Measurements from ENCODE around the gene ATG2B. TPM values are rescaled to one million over a fixed set of nuclear protein-coding genes. Genes with fewer than 3 reads are reported as not detected.
A peak's percentile ranks its signal among the peaks of the same experiment; 100 is the strongest.

ATG2B gene
- total and polyA plus RNA-seq, 9 of the 15 experiments (the other 6 are each of a cell fraction or from before 2014, with no cell fraction given) = 0.83 to 12.9 (median 8.7) TPM

GRCh38 chr14:96252323-96252998 is 110.7 kb downstream of the ATG2B start (continued):
- no peak for TF ChIP-seq SMAD3 (CRISPR knock-in tag; conservative IDR thresholded peaks at IDR 0.05)

GRCh38 chr14:96251656-96252155 is 111.4 kb downstream of the ATG2B start:
- intact Hi-C loops (cut with micrococcal nuclease) = no loop called here
- POLR2A ChIA-PET = interaction anchor here (0.6 to 1.7 kb wide), 3 partner anchors 11 to 714 kb away, joined by 3 to 5 read pairs (median 3); no protein-coding TSS in a partner anchor
- BruUV-seq (replicated peaks) = no TSS peak
- Histone ChIP-seq H3K27ac (ENCODE audit: extremely low read depth, low read depth, low read length) (no peak overlapping the region), H3K36me3 (ENCODE audit: control insufficient read depth, insufficient read depth, low read length) (no peaks in the 10 kb centered on the region), H2AFZ (ENCODE audit: low read depth, low read length) (peak overlapping the region; percentile 68), H4K20me1 (replicated peaks; ENCODE audit: control insufficient read depth, insufficient read depth, low read length) (no peaks in the 10 kb centered on the region), H3K9me3 (replicated peaks; ENCODE audit: control insufficient read depth, insufficient read depth, low read depth, low read length) (no peaks in the 10 kb centered on the region), H3K4me2 (ENCODE audit: insufficient read depth, low read length) (no peak overlapping the region), H3K27me3 (ENCODE audit: control insufficient read depth in 2 of 2, insufficient read depth in 2 of 2, low read length in 2 of 2) (peaks cover 9 to 13% of the 10 kb centered on the region in 2 experiments; a peak in 3 of 5 replicates), H3K4me3 (no peak overlapping the region), H3K9ac (ENCODE audit: insufficient read depth in 1 of 2, low read depth in 2 of 2, low read length in 2 of 2) (no peak overlapping the region), H3K4me1 (replicated peaks in 1 of 2; ENCODE audit: control insufficient read depth in 2 of 2, insufficient read depth in 2 of 2, low read length in 2 of 2) (peaks cover 0 to 7% of the 10 kb centered on the region in 2 experiments; a peak in 2 of 5 replicates), H3K79me2 (ENCODE audit: control insufficient read depth, insufficient read depth, low read length) (no peaks in the 10 kb centered on the region), H3K9me1 (ENCODE audit: control insufficient read depth, insufficient read depth, low read length) (no peaks in the 10 kb centered on the region)
- ATAC-seq (no peak), DNase-seq (ENCODE audit: extremely low read depth in 1 of 4, low spot score in 3 of 4) (no peak), FAIRE-seq (no peak)
- 46% methylated on average over 4 of the region's 4 CpGs for WGBS (ENCODE audit: insufficient coverage, low coverage, missing lambda C conversion rate)
- in situ Hi-C loops (cut with MboI) = loop anchor here (25.0 kb wide), 1 partner anchor 689 kb away; no protein-coding TSS in a partner anchor
- CTCF ChIA-PET (ENCODE audit: low intra/inter-chr PET ratio) = no interaction called here
- TF ChIP-seq LARP7 (IDR thresholded peaks at IDR 0.05) (no peak), ZNF449 (CRISPR knock-in tag; IDR thresholded peaks at IDR 0.05) (no peak), NFIX (CRISPR knock-in tag; IDR thresholded peaks at IDR 0.05; ENCODE audit: low read depth) (no peak), E2F5 (CRISPR knock-in tag; IDR thresholded peaks at IDR 0.05) (no peak), CXXC5 (CRISPR knock-in tag; IDR thresholded peaks at IDR 0.05) (no peak), YY1 (IDR thresholded peaks at IDR 0.05; ENCODE audit: borderline replicate concordance in 1 of 3, control insufficient read depth in 1 of 3, extremely low read depth in 1 of 3, insufficient read depth in 3 of 3, insufficient read length in 1 of 3, insufficient replicate concordance in 2 of 3, low read depth in 1 of 3, low read length in 2 of 3) (no peak), TSC22D4 (tag; IDR thresholded peaks at IDR 0.05) (no peak), ZNF280A (IDR thresholded peaks at IDR 0.05; ENCODE audit: low read depth, partially characterized antibody) (no peak), SUPT5H (IDR thresholded peaks at IDR 0.05) (no peak), NRF1 (conservative IDR thresholded peaks at IDR 0.05 in 1 of 2, IDR thresholded peaks at IDR 0.05 in 1 of 2) (no peak), BACH1 (tag; IDR thresholded peaks at IDR 0.05) (no peak), EGR1 (conservative IDR thresholded peaks at IDR 0.05) (no peak), ADNP (tag; IDR thresholded peaks at IDR 0.05) (no peak), TEAD1 (CRISPR knock-in tag; IDR thresholded peaks at IDR 0.05) (no peak), ZNF408 (CRISPR knock-in tag; IDR thresholded peaks at IDR 0.05; ENCODE audit: low read depth) (no peak), ZFP1 (CRISPR knock-in tag; IDR thresholded peaks at IDR 0.05) (no peak)
